ENCODE measurements around the gene TMEM117.

The TMEM117 gene

DNA sequence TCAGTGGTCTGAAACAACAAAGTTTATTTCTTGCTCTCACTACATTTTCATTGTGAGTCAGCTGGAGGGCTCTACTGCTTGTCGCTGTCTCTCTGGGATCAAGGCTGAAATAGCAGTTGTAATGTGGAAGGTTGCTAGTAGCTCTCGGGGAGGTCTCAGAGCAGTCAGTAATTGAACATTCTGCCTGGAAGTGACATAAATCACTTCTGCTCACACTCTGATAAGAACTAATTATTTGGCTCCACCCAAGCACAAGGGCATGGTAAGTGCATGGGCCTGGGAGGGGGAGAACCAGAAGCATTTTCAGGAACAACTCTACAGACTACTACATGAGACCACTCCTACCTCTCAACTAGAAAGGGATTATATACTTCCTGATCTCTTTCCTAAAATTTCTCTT, 128.2 kb downstream of the TMEM117 start:
- H3K9me2 ChIP-seq (ENCODE audit: low read depth, low read length): no peaks in the 10 kb centered on the region
- no peak overlapping the region for H3K4me2 ChIP-seq (ENCODE audit: low read length)
- no peaks in the 10 kb centered on the region for H3K79me2 ChIP-seq (ENCODE audit: insufficient read depth, low read length)
- no peak overlapping the region for H2AFZ ChIP-seq (ENCODE audit: low read length)
- H3K36me3 ChIP-seq (ENCODE audit: insufficient read depth, low read length): no peaks in the 10 kb centered on the region
- no peaks in the 10 kb centered on the region for H3K4me1 ChIP-seq (ENCODE audit: insufficient read depth, low read length, severe bottlenecking)
- H3K27ac ChIP-seq (ENCODE audit: low read depth, low read length, poor library complexity, severe bottlenecking): no peak overlapping the region
- TF ChIP-seq EZH2 (IDR thresholded peaks at IDR 0.05; ENCODE audit: borderline replicate concordance, low read length): no peak
- TF ChIP-seq, protein P1, sequence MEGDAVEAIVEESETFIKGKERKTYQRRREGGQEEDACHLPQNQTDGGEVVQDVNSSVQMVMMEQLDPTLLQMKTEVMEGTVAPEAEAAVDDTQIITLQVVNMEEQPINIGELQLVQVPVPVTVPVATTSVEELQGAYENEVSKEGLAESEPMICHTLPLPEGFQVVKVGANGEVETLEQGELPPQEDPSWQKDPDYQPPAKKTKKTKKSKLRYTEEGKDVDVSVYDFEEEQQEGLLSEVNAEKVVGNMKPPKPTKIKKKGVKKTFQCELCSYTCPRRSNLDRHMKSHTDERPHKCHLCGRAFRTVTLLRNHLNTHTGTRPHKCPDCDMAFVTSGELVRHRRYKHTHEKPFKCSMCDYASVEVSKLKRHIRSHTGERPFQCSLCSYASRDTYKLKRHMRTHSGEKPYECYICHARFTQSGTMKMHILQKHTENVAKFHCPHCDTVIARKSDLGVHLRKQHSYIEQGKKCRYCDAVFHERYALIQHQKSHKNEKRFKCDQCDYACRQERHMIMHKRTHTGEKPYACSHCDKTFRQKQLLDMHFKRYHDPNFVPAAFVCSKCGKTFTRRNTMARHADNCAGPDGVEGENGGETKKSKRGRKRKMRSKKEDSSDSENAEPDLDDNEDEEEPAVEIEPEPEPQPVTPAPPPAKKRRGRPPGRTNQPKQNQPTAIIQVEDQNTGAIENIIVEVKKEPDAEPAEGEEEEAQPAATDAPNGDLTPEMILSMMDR (IDR thresholded peaks at IDR 0.05; ENCODE audit: low read length): no peak
- H3K9ac ChIP-seq (ENCODE audit: low read length): no peak overlapping the region
- no peak overlapping the region for H3K4me3 ChIP-seq (ENCODE audit: low read depth, low read length, poor library complexity, severe bottlenecking)
- H4K20me1 ChIP-seq (ENCODE audit: insufficient read depth, low read length): no peaks in the 10 kb centered on the region
- H3K27me3 ChIP-seq (ENCODE audit: insufficient read depth, low read length): no peaks in the 10 kb centered on the region
- no peaks in the 10 kb centered on the region for H3F3A ChIP-seq (ENCODE audit: insufficient read depth, low read length)
- H3K9me3 ChIP-seq (ENCODE audit: low read length): no peaks in the 10 kb centered on the region

DNA sequence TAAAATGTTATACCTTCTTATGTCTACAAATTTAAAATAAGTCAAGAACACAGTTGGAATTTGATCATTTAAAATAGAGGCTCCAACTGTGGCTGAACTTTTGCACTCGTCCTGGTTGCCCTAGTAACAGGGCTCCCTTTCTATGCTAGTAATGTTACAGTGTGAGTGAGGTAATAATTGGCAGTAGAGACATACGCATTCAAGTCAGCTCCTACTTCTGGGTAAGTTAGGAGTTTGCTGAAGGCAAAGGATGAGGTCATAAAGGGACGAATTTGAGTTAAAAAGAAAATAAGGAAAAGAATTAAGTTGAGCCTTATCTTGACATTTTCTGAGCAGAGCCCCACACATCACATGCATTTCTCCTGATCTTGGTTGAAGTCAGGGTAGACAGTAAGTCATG, 129.1 kb downstream of the TMEM117 start:
- H3K27me3 ChIP-seq (ENCODE audit: insufficient read depth, low read length): no peaks in the 10 kb centered on the region
- no peaks in the 10 kb centered on the region for H3K79me2 ChIP-seq (ENCODE audit: insufficient read depth, low read length)
- no peak overlapping the region for H3K9ac ChIP-seq (ENCODE audit: low read length)
- H2AFZ ChIP-seq (ENCODE audit: low read length): no peak overlapping the region
- H3K27ac ChIP-seq (ENCODE audit: low read depth, low read length, poor library complexity, severe bottlenecking): no peak overlapping the region
- no peaks in the 10 kb centered on the region for H3K36me3 ChIP-seq (ENCODE audit: insufficient read depth, low read length)
- H4K20me1 ChIP-seq (ENCODE audit: insufficient read depth, low read length): no peaks in the 10 kb centered on the region
- no peaks in the 10 kb centered on the region for H3K9me2 ChIP-seq (ENCODE audit: low read depth, low read length)
- H3K9me3 ChIP-seq (ENCODE audit: low read length): no peaks in the 10 kb centered on the region
- no peak overlapping the region for H3K4me3 ChIP-seq (ENCODE audit: low read depth, low read length, poor library complexity, severe bottlenecking)
- TF ChIP-seq EZH2 (IDR thresholded peaks at IDR 0.05; ENCODE audit: borderline replicate concordance, low read length): no peak
- TF ChIP-seq, protein P1 (IDR thresholded peaks at IDR 0.05; ENCODE audit: low read length): no peak
- H3K4me2 ChIP-seq (ENCODE audit: low read length): no peak overlapping the region
- no peaks in the 10 kb centered on the region for H3K4me1 ChIP-seq (ENCODE audit: insufficient read depth, low read length, severe bottlenecking)
- H3F3A ChIP-seq (ENCODE audit: insufficient read depth, low read length): no peaks in the 10 kb centered on the region

DNA sequence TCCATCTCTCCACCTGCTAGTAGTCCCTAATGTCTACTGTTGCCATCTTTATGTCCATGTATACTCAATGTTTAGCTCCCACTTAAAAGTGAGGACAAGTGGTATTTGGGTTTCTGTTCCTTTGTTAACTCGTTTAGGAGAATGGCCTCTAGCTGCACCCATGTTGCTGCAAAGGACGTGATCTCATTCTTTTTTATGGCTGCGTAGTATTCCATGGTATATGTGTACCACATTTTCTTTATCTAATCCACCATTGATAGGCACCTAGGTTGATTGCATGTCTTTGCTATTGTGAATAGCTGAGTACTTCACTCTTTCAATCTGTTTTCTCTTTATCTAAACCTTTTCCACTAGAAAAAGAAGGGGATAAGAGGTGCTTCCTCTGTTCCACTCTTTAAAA, 130.0 kb downstream of the TMEM117 start:
- no peak overlapping the region for H3K27ac ChIP-seq (ENCODE audit: low read depth, low read length, poor library complexity, severe bottlenecking)

More for the DNA sequence above, 130.0 kb downstream of the TMEM117 start:
- no peaks in the 10 kb centered on the region for H3K36me3 ChIP-seq (ENCODE audit: insufficient read depth, low read length)
- H3K9ac ChIP-seq (ENCODE audit: low read length): no peak overlapping the region
- H3K27me3 ChIP-seq (ENCODE audit: insufficient read depth, low read length): no peaks in the 10 kb centered on the region
- no peak overlapping the region for H3K4me3 ChIP-seq (ENCODE audit: low read depth, low read length, poor library complexity, severe bottlenecking)
- H4K20me1 ChIP-seq (ENCODE audit: insufficient read depth, low read length): no peaks in the 10 kb centered on the region
- H3K4me1 ChIP-seq (ENCODE audit: insufficient read depth, low read length, severe bottlenecking): no peaks in the 10 kb centered on the region
- no peak for TF ChIP-seq EZH2 (IDR thresholded peaks at IDR 0.05; ENCODE audit: borderline replicate concordance, low read length)
- TF ChIP-seq, protein P1 (IDR thresholded peaks at IDR 0.05; ENCODE audit: low read length): no peak
- H3K4me2 ChIP-seq (ENCODE audit: low read length): no peak overlapping the region
- H2AFZ ChIP-seq (ENCODE audit: low read length): no peak overlapping the region
- H3K9me2 ChIP-seq (ENCODE audit: low read depth, low read length): no peaks in the 10 kb centered on the region
- H3F3A ChIP-seq (ENCODE audit: insufficient read depth, low read length): no peaks in the 10 kb centered on the region
- no peaks in the 10 kb centered on the region for H3K9me3 ChIP-seq (ENCODE audit: low read length)
- H3K79me2 ChIP-seq (ENCODE audit: insufficient read depth, low read length): no peaks in the 10 kb centered on the region

All from OCI-LY1 (cell line).